Activated naive CD4-positive, alpha-beta T cell treated with Interleukin-2 at 50 U/mL for 16 hours (primary cell): ENCODE measurements around the gene HOXD9.

Experiments used
- DNase-seq: peaks from one replicate; pipeline ENCODE4 v3.0.0-alpha.2; 2020

The HOXD9 gene

DNA sequence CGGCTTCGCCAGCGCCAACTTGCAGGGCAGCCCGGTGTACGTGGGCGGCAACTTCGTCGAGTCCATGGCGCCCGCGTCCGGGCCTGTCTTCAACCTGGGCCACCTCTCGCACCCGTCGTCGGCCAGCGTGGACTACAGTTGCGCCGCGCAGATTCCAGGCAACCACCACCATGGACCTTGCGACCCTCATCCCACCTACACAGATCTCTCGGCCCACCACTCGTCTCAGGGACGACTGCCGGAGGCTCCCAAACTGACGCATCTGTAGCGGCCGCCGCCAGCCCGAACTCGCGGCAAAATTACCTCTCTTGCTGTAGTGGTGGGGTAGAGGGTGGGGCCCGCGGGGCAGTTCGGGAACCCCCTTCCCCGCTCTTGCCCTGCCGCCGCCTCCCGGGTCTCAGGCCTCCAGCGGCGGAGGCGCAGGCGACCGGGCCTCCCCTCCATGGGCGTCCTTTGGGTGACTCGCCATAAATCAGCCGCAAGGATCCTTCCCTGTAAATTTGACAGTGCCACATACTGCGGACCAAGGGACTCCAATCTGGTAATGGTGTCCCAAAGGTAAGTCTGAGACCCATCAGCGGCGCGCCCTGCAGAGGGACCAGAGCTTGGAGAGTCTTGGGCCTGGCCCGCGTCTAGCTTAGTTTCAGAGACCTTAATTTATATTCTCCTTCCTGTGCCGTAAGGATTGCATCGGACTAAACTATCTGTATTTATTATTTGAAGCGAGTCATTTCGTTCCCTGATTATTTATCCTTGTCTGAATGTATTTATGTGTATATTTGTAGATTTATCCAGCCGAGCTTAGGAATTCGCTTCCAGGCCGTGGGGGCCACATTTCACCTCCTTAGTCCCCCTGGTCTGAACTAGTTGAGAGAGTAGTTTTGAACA is 49.7 kb downstream of the HOXD9 start:
- DNase-seq: no peak

GRCh38 chr2:176172895-176173566 is 50.5 kb downstream of the HOXD9 start:
- DNase-seq: no peak

- no peak for DNase-seq
Observed at GRCh38 chr2:176173567-176174381, 51.3 kb downstream of the HOXD9 start.

- DNase-seq: no peak
Observed at GRCh38 chr2:176174382-176174823, 51.9 kb downstream of the HOXD9 start.
